Thymus (tissue), 11 donors: Measurements from ENCODE around the gene ADAMTSL5. TPM values are rescaled to one million over a fixed set of nuclear protein-coding genes. Genes with fewer than 3 reads are reported as not detected.
A peak's percentile ranks its signal among the peaks of the same experiment; 100 is the strongest.
"Not testable (repeated sequence)": the region's sequence is repeated elsewhere in the genome, so short reads cannot be mapped to it uniquely, and the experiment has no call there.

Experiments
- DNase-seq, 9 donors: peaks; one replicate each; pipeline ENCODE4 v3.0.0-alpha.2; 2013; ENCODE audit warnings: low spot score in 9 of 9, low read depth in 6 of 9, missing footprints in 1 of 9
- H3K27ac ChIP-seq, 2 donors: one replicate each; pipeline ENCODE4 v1.5.1; 2013; ENCODE audit warnings: control low read depth in 1 of 2, low read depth in 1 of 2, low read length in 1 of 2, mild to moderate bottlenecking in 1 of 2, moderate library complexity in 1 of 2
- H3K27me3 ChIP-seq, 2 donors: one replicate each; pipeline ENCODE4 v1.5.1; 2013; ENCODE audit warnings: low read length in 1 of 2; ENCODE audit not compliant: control insufficient read depth in 2 of 2, insufficient read depth in 1 of 2
- H3K36me3 ChIP-seq, 2 donors: one replicate each; pipeline ENCODE4 v1.5.1; 2013; ENCODE audit warnings: low read length in 1 of 2, mild to moderate bottlenecking in 1 of 2, moderate library complexity in 1 of 2; ENCODE audit not compliant: control insufficient read depth in 2 of 2, insufficient read depth in 2 of 2
- H3K4me1 ChIP-seq, 2 donors: one replicate each; pipeline ENCODE4 v1.5.1; 2013; ENCODE audit warnings: low read length in 2 of 2; ENCODE audit not compliant: control insufficient read depth in 2 of 2, insufficient read depth in 2 of 2
- H3K4me3 ChIP-seq, 2 donors: one replicate each; pipeline ENCODE4 v1.5.1; 2013; ENCODE audit warnings: low read length in 2 of 2, control low read depth in 1 of 2, mild to moderate bottlenecking in 1 of 2
- H3K9me3 ChIP-seq, 2 donors: one replicate each; pipeline ENCODE4 v1.5.1; 2013; ENCODE audit warnings: low read length in 1 of 2, mild to moderate bottlenecking in 1 of 2; ENCODE audit not compliant: control insufficient read depth in 2 of 2, insufficient read depth in 1 of 2
- WGBS: extraction: QIAGEN DNeasy Blood & Tissue Kit; methylation state at CpG from one replicate; pipeline ENCODE4 v1.1.7; 2013; 5-methylcytosine and 5-hydroxymethylcytosine counted together
- polyA plus RNA-seq: library from polyadenylated mRNA; stranded (reverse); fragments of 200-250 nt; gene quantifications from one replicate; pipeline ENCODE4 v1.2.3, GENCODE V29; 2013
- total RNA-seq: library from RNA; stranded (reverse); fragments of 120-200 nt; gene quantifications from one replicate; pipeline ENCODE4 v1.2.4, GENCODE V29; 2013
- donor health status: healthy.

Gene ADAMTSL5
- total and polyA plus RNA-seq, 2 donors: 0.05 to 0.21 TPM

GRCh38 chr19:1520203-1520780 is 7.5 kb upstream of the ADAMTSL5 start:
- WGBS: 79% methylated on average over 17 of the region's 17 CpGs
- no peak for DNase-seq
- H3K9me3 ChIP-seq: peaks cover 0 to 10% of the 10 kb centered on the region in 2 donors
- no peaks in the 10 kb centered on the region for H3K36me3 ChIP-seq
- H3K27me3 ChIP-seq: peaks cover 35 to 64% of the 10 kb centered on the region in 2 donors
- H3K27ac ChIP-seq: no peak overlapping the region
- no peaks in the 10 kb centered on the region for H3K4me1 ChIP-seq
- no peak overlapping the region for H3K4me3 ChIP-seq

- H3K27me3 ChIP-seq: peaks cover 32 to 64% of the 10 kb centered on the region in 2 donors
- 91% methylated on average over 8 of the region's 8 CpGs for WGBS
- H3K27ac ChIP-seq, DNase-seq, H3K36me3 ChIP-seq, H3K4me1 ChIP-seq, H3K4me3 ChIP-seq, H3K9me3 ChIP-seq: not testable (repeated sequence)
Measured at GRCh38 chr19:1519802-1520201, 7.0 kb upstream of the ADAMTSL5 start.

- no peak for DNase-seq
- H3K9me3 ChIP-seq: peaks cover 0 to 8% of the 10 kb centered on the region in 2 donors
- H3K27me3 ChIP-seq: peaks cover 29 to 68% of the 10 kb centered on the region in 2 donors
- H3K4me3 ChIP-seq: no peak overlapping the region
- no peak overlapping the region for H3K27ac ChIP-seq
- H3K4me1 ChIP-seq: no peaks in the 10 kb centered on the region
- WGBS: 93% methylated on average over 4 of the region's 4 CpGs
- H3K36me3 ChIP-seq: no peaks in the 10 kb centered on the region
Measured at GRCh38 chr19:1518471-1518870, 5.7 kb upstream of the ADAMTSL5 start.

- Histone ChIP-seq H3K4me1 (peaks cover 0 to 3% of the 10 kb centered on the region in 2 donors), H3K4me3 (no peak overlapping the region), H3K27ac (no peak overlapping the region), H3K27me3 (peaks cover 31 to 67% of the 10 kb centered on the region in 2 donors), H3K36me3 (no peaks in the 10 kb centered on the region), H3K9me3 (peaks cover 0 to 13% of the 10 kb centered on the region in 2 donors)
- DNase-seq: no peak
- 77% methylated on average over 8 of the region's 8 CpGs for WGBS
Measured at GRCh38 chr19:1516395-1516753, 3.6 kb upstream of the ADAMTSL5 start.

- Histone ChIP-seq H3K9me3 (peaks cover 0 to 13% of the 10 kb centered on the region in 2 donors), H3K4me1 (peaks cover 0 to 3% of the 10 kb centered on the region in 2 donors), H3K36me3 (no peaks in the 10 kb centered on the region), H3K27ac (no peak overlapping the region), H3K27me3 (peaks cover 43 to 72% of the 10 kb centered on the region in 2 donors), H3K4me3 (no peak overlapping the region)
- no peak for DNase-seq
- WGBS: 71% methylated on average over 14 of the region's 14 CpGs
Measured at GRCh38 chr19:1514986-1515721, 2.3 kb upstream of the ADAMTSL5 start.

- DNase-seq: no peak
- Histone ChIP-seq H3K9me3 (peaks cover 0 to 13% of the 10 kb centered on the region in 2 donors), H3K27me3 (peaks cover 52 to 78% of the 10 kb centered on the region in 2 donors), H3K4me3 (no peak overlapping the region), H3K27ac (no peak overlapping the region), H3K36me3 (no peaks in the 10 kb centered on the region), H3K4me1 (peaks cover 0 to 3% of the 10 kb centered on the region in 2 donors)
- WGBS: 78% methylated on average over 10 of the region's 10 CpGs
Measured at GRCh38 chr19:1514295-1514661, 1.5 kb upstream of the ADAMTSL5 start.

GRCh38 chr19:1513499-1514294 is 878 bp upstream of the ADAMTSL5 start:
- peaks cover 53 to 81% of the 10 kb centered on the region in 2 donors for H3K27me3 ChIP-seq
- peak in 3 of 9 donors; percentile 33 to 50 (median 40) for DNase-seq
- 14% methylated on average over 52 of the region's 52 CpGs for WGBS
- H3K4me3 ChIP-seq: peak overlapping the region in 1 of 2 donors; percentile 13
- peaks cover 0 to 13% of the 10 kb centered on the region in 2 donors for H3K9me3 ChIP-seq
- no peak overlapping the region for H3K27ac ChIP-seq
- no peaks in the 10 kb centered on the region for H3K36me3 ChIP-seq
- peaks cover 0 to 3% of the 10 kb centered on the region in 2 donors for H3K4me1 ChIP-seq

- no peak overlapping the region for H3K27ac ChIP-seq
- H3K4me1 ChIP-seq: peaks cover 3 to 14% of the 10 kb centered on the region in 2 donors
- H3K9me3 ChIP-seq: peaks cover 1 to 28% of the 10 kb centered on the region in 2 donors
- no peak for DNase-seq
- H3K4me3 ChIP-seq: no peak overlapping the region
- H3K27me3 ChIP-seq: peaks cover 57 to 91% of the 10 kb centered on the region in 2 donors
- H3K36me3 ChIP-seq: no peaks in the 10 kb centered on the region
- WGBS: 55% methylated on average over 22 of the region's 22 CpGs
Measured at GRCh38 chr19:1511318-1512317, 1.2 kb downstream of the ADAMTSL5 start.
